HL-60 (cell line): ENCODE measurements around the gene LITAFD.

Experiments
- CTCF ChIP-seq: IDR thresholded peaks from one replicate; pipeline ENCODE4 v1.5.1; 2011; ENCODE audit warnings: low read length, control low read depth, inconsistent platforms; ENCODE audit not compliant: insufficient read depth
- SPI1 ChIP-seq: IDR thresholded peaks from 2 replicates; pipeline ENCODE4 v1.6.1; 2012; ENCODE audit warnings: low read depth, mild to moderate bottlenecking, borderline replicate concordance

- no peak for TF ChIP-seq SPI1
- TF ChIP-seq CTCF: no peak
These were observed 35.7 kb upstream of the LITAFD start for GRCh38 chr16:8846401-8846932.
